ENCODE results near the gene CDKL1.

CDKL1 gene

DNA sequence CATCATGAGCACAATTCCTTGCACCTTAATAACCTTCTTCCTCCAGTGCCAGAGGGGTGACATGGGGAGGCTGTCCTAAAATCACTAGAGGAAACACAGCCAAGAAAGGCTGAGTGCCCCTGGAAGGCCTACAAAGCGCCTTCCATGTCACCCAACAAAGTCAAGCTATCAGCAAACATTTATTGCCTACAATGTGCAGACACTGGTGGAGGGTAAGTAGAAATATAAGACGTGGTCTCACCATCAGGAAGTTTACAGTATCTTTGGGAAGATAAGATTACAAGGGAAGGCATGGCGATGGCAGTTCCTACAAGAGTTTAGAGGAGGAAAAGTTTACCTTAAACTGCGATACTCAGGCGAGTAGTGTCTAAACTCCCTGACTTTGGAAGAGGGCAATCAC, 56.6 kb downstream of the CDKL1 start:
- DNase-seq (ENCODE audit: insufficient read length, low spot score) (no peak), FAIRE-seq (no peak)
- TF ChIP-seq PAX5 (IDR thresholded peaks at IDR 0.05; ENCODE audit: insufficient read depth, low read length, severe bottlenecking) = no peak

DNA sequence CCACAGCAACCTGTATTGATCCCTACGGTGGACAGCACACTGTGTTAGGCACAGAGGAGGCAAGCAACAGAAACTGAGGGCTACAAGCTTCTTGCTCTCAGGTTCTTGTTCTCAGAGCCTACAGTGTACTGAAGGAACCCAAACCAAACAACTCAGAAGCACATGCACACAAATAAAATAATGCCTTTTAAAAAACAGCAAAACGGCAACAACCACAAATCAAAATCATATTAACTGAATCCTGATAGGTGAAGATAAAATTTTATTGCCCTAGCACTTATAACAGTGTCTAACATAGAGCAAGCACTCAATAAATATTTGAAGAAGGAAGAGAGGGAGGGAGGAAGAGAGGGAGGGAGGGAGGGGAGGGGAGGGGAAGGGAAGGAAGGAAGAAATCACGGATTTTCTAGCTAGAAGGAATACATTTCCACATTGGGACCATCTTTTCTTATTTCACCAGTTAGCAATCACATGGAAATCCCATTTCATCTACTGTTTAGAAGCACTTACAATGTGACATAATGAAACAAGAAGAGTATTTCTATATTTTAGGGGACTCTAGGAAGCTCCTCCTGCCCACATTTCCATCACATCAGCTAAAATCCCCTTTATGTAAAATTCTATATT, 57.4 kb downstream of the CDKL1 start:
- DNase-seq (ENCODE audit: insufficient read length, low spot score) = no peak
- FAIRE-seq = no peak
- TF ChIP-seq POLR2A (IDR thresholded peaks at IDR 0.05; ENCODE audit: low read depth, low read length) (no peak), POLR2AphosphoS5 (IDR thresholded peaks at IDR 0.05; ENCODE audit: low read depth, low read length) (no peak), TAF1 (IDR thresholded peaks at IDR 0.05; ENCODE audit: low read depth, low read length) (no peak), PAX5 (IDR thresholded peaks at IDR 0.05; ENCODE audit: insufficient read depth, low read length, severe bottlenecking) (no peak), POU2F2 (IDR thresholded peaks at IDR 0.05; ENCODE audit: low read depth, low read length) (no peak), SPI1 (IDR thresholded peaks at IDR 0.05; ENCODE audit: low read depth, low read length) (no peak)

DNA sequence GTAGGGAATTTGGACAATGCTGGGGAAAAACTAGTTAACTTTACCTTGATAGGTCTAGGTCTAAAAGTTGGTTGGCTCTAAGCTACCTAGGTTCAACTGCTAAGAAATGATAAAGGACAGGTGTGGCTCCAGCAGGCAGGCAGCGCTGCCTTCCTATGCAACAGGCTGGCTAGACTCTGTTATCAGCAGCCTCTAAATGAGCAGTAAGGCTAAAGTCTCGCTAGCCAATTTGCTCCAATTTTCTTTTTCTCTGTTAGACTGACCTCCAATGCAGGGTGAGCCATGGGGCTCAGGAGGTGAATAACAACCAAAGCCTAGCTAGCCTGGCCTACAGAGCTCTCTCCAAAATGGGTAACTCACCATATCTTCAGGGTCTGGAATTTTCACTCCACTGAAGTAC, 58.1 kb downstream of the CDKL1 start:
- no peak for FAIRE-seq
- DNase-seq (ENCODE audit: insufficient read length, low spot score) = no peak
- TF ChIP-seq PAX5 (IDR thresholded peaks at IDR 0.05; ENCODE audit: insufficient read depth, low read length, severe bottlenecking) (no peak), POU2F2 (IDR thresholded peaks at IDR 0.05; ENCODE audit: low read depth, low read length) (no peak), POLR2AphosphoS5 (IDR thresholded peaks at IDR 0.05; ENCODE audit: low read depth, low read length) (no peak), SPI1 (IDR thresholded peaks at IDR 0.05; ENCODE audit: low read depth, low read length) (no peak), TAF1 (IDR thresholded peaks at IDR 0.05; ENCODE audit: low read depth, low read length) (no peak), POLR2A (IDR thresholded peaks at IDR 0.05; ENCODE audit: low read depth, low read length) (no peak)

DNA sequence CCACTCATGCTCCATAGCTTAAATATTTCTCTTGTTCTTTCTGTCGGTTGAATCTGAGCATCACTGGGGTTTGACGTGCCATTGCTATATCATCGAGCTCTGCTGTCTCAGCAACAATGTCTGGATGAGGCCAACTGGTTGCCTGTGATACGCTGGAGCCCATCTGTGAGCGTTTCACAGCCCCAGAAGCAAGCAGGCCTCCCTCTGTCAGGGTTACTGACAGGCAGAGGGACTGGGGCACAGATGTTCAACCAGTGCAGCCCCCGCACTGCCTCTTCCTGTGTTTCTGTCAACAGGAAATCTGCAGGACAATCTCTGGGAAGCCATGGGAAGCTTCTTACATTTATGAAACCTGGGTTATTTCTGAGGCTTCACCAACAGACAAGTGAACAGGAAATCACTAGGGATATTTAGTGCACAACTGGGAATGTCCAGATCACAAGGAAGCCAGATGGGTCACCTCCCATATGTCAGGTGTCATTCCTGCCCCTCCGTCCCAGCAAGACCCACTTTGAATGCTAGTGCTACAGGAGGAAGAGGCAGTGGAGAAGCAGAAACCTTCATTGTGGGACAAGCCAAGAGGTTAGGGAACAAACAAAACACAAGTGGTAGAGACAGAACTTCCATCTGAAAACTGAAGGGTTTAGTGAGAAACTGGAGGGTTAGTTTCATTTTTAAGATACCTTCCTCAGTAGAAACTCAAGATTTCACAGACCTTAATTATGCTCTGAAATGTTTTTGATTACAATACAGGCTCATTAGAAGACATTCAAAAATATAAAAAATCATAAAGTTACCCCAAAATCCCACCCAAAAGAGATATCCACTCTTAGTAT, 60.5 kb downstream of the CDKL1 start:
- TF ChIP-seq TAF1 (IDR thresholded peaks at IDR 0.05; ENCODE audit: low read depth, low read length) = no peak
- TF ChIP-seq POLR2A (IDR thresholded peaks at IDR 0.05; ENCODE audit: low read depth, low read length) = no peak
- TF ChIP-seq POU2F2 (IDR thresholded peaks at IDR 0.05; ENCODE audit: low read depth, low read length) = no peak
- no peak for TF ChIP-seq POLR2AphosphoS5 (IDR thresholded peaks at IDR 0.05; ENCODE audit: low read depth, low read length)
- TF ChIP-seq PAX5 (IDR thresholded peaks at IDR 0.05; ENCODE audit: insufficient read depth, low read length, severe bottlenecking) = no peak
- TF ChIP-seq SPI1 (IDR thresholded peaks at IDR 0.05; ENCODE audit: low read depth, low read length) = no peak
- no peak for DNase-seq (ENCODE audit: insufficient read length, low spot score)
- FAIRE-seq = peak; percentile 41

DNA sequence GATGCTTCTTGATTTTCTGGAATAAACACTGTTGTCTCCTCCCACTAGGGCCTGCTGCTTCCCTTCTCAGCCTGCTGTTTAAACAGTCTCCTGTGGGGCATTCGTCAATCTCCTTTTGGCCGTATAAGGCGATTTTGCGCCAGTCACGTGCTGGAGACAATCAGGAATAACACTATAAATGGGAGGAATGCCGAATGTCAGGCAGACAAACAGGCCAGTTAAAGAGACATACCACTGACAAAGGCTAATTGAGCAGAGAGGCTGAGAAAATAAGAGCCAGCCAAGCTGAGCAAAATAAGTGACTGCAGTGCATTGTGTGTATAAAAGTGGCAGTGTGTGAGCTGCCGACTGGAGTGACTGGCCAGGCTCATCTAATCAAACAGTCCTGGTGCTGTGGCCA, 61.3 kb downstream of the CDKL1 start:
- no peak for DNase-seq (ENCODE audit: insufficient read length, low spot score)
- TF ChIP-seq POLR2AphosphoS5 (IDR thresholded peaks at IDR 0.05; ENCODE audit: low read depth, low read length) = no peak
- no peak for FAIRE-seq

- FAIRE-seq (no peak), DNase-seq (ENCODE audit: insufficient read length, low spot score) (no peak)
- TF ChIP-seq TAF1 (IDR thresholded peaks at IDR 0.05; ENCODE audit: low read depth, low read length) = no peak
- TF ChIP-seq POLR2AphosphoS5 (IDR thresholded peaks at IDR 0.05; ENCODE audit: low read depth, low read length) = no peak
- TF ChIP-seq POU2F2 (IDR thresholded peaks at IDR 0.05; ENCODE audit: low read depth, low read length) = no peak
- TF ChIP-seq SPI1 (IDR thresholded peaks at IDR 0.05; ENCODE audit: low read depth, low read length) = no peak
- TF ChIP-seq PAX5 (IDR thresholded peaks at IDR 0.05; ENCODE audit: insufficient read depth, low read length, severe bottlenecking) = no peak
- TF ChIP-seq POLR2A (IDR thresholded peaks at IDR 0.05; ENCODE audit: low read depth, low read length) = no peak
Observed at GRCh38 chr14:50334211-50334610, 62.5 kb downstream of the CDKL1 start.

DNA sequence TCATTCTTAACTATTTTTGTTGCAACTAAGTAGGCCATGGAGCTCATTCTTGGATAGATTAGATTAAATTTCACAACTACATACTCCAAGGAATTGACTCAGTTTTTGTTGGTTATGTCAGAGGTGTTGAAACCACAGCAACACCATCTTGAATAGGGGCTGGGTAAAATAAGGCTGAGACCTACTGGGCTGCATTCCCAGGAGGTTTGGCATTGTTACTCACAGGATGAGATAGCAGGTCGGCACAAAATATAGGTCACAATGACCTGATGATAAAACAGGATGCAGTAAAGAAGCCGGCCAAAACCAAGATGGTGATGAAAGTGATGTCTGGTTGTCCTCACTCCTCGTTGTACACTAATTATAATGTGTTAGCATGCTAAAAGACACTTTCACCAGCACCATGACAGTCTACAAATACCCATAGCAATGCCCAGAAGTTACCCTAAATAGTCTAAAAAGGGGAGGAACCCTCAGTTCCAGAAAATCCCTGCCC, 63.6 kb downstream of the CDKL1 start:
- DNase-seq (ENCODE audit: insufficient read length, low spot score) (no peak), FAIRE-seq (no peak)
- TF ChIP-seq POU2F2 (IDR thresholded peaks at IDR 0.05; ENCODE audit: low read depth, low read length) (no peak), POLR2A (IDR thresholded peaks at IDR 0.05; ENCODE audit: low read depth, low read length) (no peak), SPI1 (IDR thresholded peaks at IDR 0.05; ENCODE audit: low read depth, low read length) (no peak), TAF1 (IDR thresholded peaks at IDR 0.05; ENCODE audit: low read depth, low read length) (no peak), PAX5 (IDR thresholded peaks at IDR 0.05; ENCODE audit: insufficient read depth, low read length, severe bottlenecking) (no peak), POLR2AphosphoS5 (IDR thresholded peaks at IDR 0.05; ENCODE audit: low read depth, low read length) (no peak)

DNA sequence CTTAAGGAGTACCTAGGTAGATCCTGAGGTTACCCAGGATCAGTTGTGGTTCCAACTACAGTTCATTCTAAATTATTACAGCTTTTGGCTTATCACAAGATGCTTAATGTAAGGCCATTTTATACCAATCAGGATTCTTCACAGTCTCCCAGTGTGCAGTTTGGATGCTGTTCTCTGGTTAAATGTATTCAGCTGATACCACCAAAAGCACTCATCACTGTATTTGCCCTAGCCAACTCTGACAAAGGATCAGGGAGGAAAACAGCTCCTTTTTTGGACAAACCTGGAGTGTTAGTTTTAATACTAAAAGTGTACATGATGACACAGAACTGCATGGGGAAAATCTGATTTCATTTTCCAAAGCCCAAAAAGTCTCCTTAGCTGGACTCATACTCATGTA, 65.1 kb downstream of the CDKL1 start:
- no peak for FAIRE-seq
- no peak for TF ChIP-seq TAF1 (IDR thresholded peaks at IDR 0.05; ENCODE audit: low read depth, low read length)
- TF ChIP-seq POLR2A (IDR thresholded peaks at IDR 0.05; ENCODE audit: low read depth, low read length) = no peak
- no peak for TF ChIP-seq PAX5 (IDR thresholded peaks at IDR 0.05; ENCODE audit: insufficient read depth, low read length, severe bottlenecking)
- TF ChIP-seq POU2F2 (IDR thresholded peaks at IDR 0.05; ENCODE audit: low read depth, low read length) = no peak
- TF ChIP-seq POLR2AphosphoS5 (IDR thresholded peaks at IDR 0.05; ENCODE audit: low read depth, low read length) = no peak; the same call in 1 of the 2 replicates
- no peak for TF ChIP-seq SPI1 (IDR thresholded peaks at IDR 0.05; ENCODE audit: low read depth, low read length)
- DNase-seq (ENCODE audit: insufficient read length, low spot score) = no peak

- TF ChIP-seq POLR2A (IDR thresholded peaks at IDR 0.05; ENCODE audit: low read depth, low read length) (no peak), PAX5 (IDR thresholded peaks at IDR 0.05; ENCODE audit: insufficient read depth, low read length, severe bottlenecking) (no peak)
- FAIRE-seq (peak; percentile 90), DNase-seq (ENCODE audit: insufficient read length, low spot score) (no peak)
Observed at GRCh38 chr14:50321009-50321660, 75.5 kb downstream of the CDKL1 start.

DNA sequence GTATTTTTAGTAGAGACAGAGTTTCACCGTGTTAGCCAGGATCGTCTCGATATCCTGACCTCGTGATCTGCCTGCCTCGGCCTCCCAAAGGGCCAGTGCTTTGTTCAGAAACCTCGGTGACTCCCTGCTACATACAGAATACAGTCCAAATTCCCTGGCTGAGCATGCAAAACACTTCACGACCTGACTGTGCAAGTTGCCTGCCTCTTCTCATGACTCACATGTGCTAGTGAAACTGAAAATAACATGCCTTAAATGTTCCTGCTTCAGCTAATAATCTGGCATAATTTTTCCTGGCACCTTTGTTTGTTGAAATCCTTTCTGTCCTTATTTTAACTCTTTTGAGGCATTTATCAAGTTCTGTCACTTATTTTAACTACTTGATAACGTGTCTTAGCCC, 76.4 kb downstream of the CDKL1 start:
- TF ChIP-seq POLR2A (IDR thresholded peaks at IDR 0.05; ENCODE audit: low read depth, low read length) (no peak), SPI1 (IDR thresholded peaks at IDR 0.05; ENCODE audit: low read depth, low read length) (no peak), PAX5 (IDR thresholded peaks at IDR 0.05; ENCODE audit: insufficient read depth, low read length, severe bottlenecking) (no peak), TAF1 (IDR thresholded peaks at IDR 0.05; ENCODE audit: low read depth, low read length) (no peak), POLR2AphosphoS5 (IDR thresholded peaks at IDR 0.05; ENCODE audit: low read depth, low read length) (no peak), POU2F2 (IDR thresholded peaks at IDR 0.05; ENCODE audit: low read depth, low read length) (no peak)
- no peak for FAIRE-seq
- no peak for DNase-seq (ENCODE audit: insufficient read length, low spot score)

Measured in GM12891 (cell line).